ENCODE measurements around the gene TINCR.
A peak's percentile ranks its signal among the peaks of the same experiment; 100 is the strongest.

Gene TINCR

GRCh38 chr19:5557691-5558090 is 10.1 kb downstream of the TINCR start:
- no peak for TF ChIP-seq ZFX (IDR thresholded peaks at IDR 0.05; ENCODE audit: borderline replicate concordance)
- TF ChIP-seq, protein P1, sequence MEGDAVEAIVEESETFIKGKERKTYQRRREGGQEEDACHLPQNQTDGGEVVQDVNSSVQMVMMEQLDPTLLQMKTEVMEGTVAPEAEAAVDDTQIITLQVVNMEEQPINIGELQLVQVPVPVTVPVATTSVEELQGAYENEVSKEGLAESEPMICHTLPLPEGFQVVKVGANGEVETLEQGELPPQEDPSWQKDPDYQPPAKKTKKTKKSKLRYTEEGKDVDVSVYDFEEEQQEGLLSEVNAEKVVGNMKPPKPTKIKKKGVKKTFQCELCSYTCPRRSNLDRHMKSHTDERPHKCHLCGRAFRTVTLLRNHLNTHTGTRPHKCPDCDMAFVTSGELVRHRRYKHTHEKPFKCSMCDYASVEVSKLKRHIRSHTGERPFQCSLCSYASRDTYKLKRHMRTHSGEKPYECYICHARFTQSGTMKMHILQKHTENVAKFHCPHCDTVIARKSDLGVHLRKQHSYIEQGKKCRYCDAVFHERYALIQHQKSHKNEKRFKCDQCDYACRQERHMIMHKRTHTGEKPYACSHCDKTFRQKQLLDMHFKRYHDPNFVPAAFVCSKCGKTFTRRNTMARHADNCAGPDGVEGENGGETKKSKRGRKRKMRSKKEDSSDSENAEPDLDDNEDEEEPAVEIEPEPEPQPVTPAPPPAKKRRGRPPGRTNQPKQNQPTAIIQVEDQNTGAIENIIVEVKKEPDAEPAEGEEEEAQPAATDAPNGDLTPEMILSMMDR (IDR thresholded peaks at IDR 0.05), result no peak

DNA sequence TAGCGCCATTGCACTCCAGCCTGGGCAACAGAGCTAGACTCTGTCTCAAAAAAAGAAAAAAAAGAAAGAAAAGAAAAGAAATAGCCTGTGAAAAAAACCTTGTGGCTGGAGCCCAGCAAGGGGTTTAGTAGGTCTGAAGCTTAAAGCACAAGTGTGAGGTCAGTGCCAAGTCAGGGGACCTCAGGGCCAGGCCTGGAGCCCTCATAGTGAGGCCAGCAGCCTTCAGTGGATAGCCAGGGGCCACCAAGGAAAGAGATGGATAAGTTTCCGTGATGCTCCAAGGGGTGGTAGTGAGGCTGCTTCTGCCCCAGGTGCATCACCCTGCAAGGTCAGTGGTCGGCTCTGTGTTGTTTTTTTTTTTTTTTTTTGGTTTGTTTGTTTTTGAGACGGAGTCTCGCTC is 12.9 kb downstream of the TINCR start:
- TF ChIP-seq ZFX (IDR thresholded peaks at IDR 0.05; ENCODE audit: borderline replicate concordance), result no peak
- TF ChIP-seq, protein P1 (IDR thresholded peaks at IDR 0.05), result no peak
- H3K27ac ChIP-seq, result no peak overlapping the region

More at GRCh38 chr19:5557691-5558090, 10.1 kb downstream of the TINCR start:
- H3K27ac ChIP-seq, result no peak overlapping the region

GRCh38 chr19:5553892-5554291 is 13.9 kb downstream of the TINCR start:
- no peak for TF ChIP-seq ZFX (IDR thresholded peaks at IDR 0.05; ENCODE audit: borderline replicate concordance)
- TF ChIP-seq, protein P1 (IDR thresholded peaks at IDR 0.05), result no peak
- H3K27ac ChIP-seq, result no peak overlapping the region

DNA sequence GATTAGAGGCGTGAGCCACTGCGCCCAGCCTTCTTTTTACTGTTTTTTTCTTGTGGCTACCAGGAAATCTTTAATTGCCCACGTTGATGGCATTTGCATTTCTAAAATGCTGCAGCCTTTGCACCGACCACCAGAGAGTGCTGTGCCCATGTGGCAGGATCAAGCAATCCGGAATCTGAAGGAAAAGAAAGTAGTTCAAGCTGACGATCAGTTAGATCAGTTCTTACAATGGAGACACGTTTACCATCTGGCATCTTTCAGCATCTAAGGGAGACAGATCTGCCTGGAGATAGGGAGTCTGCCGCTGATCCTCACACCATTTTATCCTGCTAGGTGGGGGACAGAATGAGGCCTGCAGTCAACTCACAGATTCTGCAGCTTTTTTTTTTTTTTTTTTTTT is 19.9 kb downstream of the TINCR start:
- H3K27ac ChIP-seq, result no peak overlapping the region
- TF ChIP-seq ZFX (IDR thresholded peaks at IDR 0.05; ENCODE audit: borderline replicate concordance), result no peak
- TF ChIP-seq, protein P1 (IDR thresholded peaks at IDR 0.05), result peak; percentile 69

DNA sequence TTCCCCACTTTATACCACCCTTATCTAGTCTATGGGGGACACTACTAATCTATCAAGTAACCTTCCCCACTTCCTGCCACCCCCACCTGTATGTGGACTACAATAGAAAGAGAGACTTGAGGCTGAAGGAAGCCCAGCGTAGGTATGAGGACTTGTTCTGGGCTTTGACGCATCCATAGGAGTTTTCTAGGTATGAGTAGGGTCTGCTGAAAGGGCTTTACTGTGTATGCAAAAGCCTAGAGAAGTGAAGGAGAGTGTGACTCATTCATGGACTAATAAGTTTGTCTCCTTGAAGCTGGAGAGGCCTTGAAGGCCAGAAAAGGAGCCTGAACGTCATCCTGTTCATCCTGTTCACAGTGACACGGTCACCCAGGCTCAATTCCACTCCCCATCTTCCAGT is 21.8 kb downstream of the TINCR start:
- TF ChIP-seq, protein P1 (IDR thresholded peaks at IDR 0.05), result no peak
- TF ChIP-seq ZFX (IDR thresholded peaks at IDR 0.05; ENCODE audit: borderline replicate concordance), result no peak
- H3K27ac ChIP-seq, result no peak overlapping the region

DNA sequence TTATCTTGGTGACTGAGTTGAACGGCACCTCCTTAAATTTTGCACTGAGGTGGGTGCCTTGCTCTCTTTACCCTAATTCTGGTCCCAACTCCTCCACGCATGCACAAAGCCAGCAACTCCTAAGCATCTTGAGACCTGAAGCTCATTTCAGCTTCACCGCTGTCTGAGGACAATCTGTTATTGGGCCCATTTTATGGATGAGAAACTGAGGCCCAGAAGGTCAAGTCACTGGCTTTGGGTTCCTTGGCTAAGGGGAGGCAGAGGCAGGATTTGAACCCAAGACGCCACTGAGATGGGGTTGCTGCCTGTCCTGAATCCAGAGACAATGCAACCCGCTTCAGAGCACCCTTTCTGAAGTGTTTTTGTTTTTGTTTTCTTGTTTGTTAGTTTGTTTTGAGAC is 22.7 kb downstream of the TINCR start:
- TF ChIP-seq ZFX (IDR thresholded peaks at IDR 0.05; ENCODE audit: borderline replicate concordance), result no peak
- TF ChIP-seq, protein P1 (IDR thresholded peaks at IDR 0.05), result no peak
- H3K27ac ChIP-seq, result no peak overlapping the region

DNA sequence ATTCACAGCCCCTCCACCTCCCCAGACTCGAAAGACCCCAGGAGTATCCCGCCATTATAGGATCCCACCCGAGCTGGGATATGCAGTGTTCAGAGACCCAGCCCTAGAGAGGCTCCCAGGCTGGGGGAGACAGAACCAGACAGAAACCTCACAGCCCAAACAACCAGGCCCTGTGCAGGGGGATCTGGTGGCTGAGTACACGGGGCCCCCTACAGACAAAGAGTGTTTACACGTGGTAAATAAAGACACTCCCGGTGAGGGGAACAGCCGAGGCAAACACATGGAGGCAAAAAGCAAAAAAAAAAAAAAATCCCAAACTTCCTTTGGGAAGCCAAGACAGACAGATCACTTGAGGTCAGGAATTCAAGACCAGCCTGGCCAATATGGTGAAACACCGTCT is 25.1 kb downstream of the TINCR start:
- no peak for TF ChIP-seq ZFX (IDR thresholded peaks at IDR 0.05; ENCODE audit: borderline replicate concordance)
- no peak overlapping the region for H3K27ac ChIP-seq

- TF ChIP-seq, protein P1 (IDR thresholded peaks at IDR 0.05), result no peak
- TF ChIP-seq ZFX (IDR thresholded peaks at IDR 0.05; ENCODE audit: borderline replicate concordance), result no peak
- no peak overlapping the region for H3K27ac ChIP-seq
Observed at GRCh38 chr19:5541456-5541855, 26.3 kb downstream of the TINCR start.
